ENCODE measurements around the gene KCTD13.

- TF ChIP-seq CBFB (CRISPR knock-in tag; IDR thresholded peaks at IDR 0.05; ENCODE audit: low read depth) (no peak), CTCF (IDR thresholded peaks at IDR 0.05) (no peak), ZNF232 (CRISPR knock-in tag; IDR thresholded peaks at IDR 0.05) (no peak), RELA (CRISPR knock-in tag; IDR thresholded peaks at IDR 0.05; ENCODE audit: borderline replicate concordance) (no peak), ZNF532 (CRISPR knock-in tag; IDR thresholded peaks at IDR 0.05; ENCODE audit: borderline replicate concordance) (no peak), ATF1 (CRISPR knock-in tag; IDR thresholded peaks at IDR 0.05) (no peak), CREB1 (CRISPR knock-in tag; IDR thresholded peaks at IDR 0.05) (no peak), ZBTB21 (CRISPR knock-in tag; IDR thresholded peaks at IDR 0.05; ENCODE audit: borderline replicate concordance) (no peak), TCF7 (CRISPR knock-in tag; IDR thresholded peaks at IDR 0.05; ENCODE audit: low read depth) (no peak), CREM (CRISPR knock-in tag; IDR thresholded peaks at IDR 0.05) (no peak), SP1 (CRISPR knock-in tag; conservative IDR thresholded peaks at IDR 0.05) (no peak), ZSCAN18 (CRISPR knock-in tag; IDR thresholded peaks at IDR 0.05) (no peak)
Measured at GRCh38 chr16:29891525-29892457, 34.2 kb downstream of the KCTD13 start.

Measured in WTC11 (cell line).